Measurements from ENCODE around the gene OPN5.

Gene OPN5

GRCh38 chr6:47859175-47859574, 77.3 kb downstream of the OPN5 start:
- no peak for DNase-seq

GRCh38 chr6:47862731-47863130, 80.9 kb downstream of the OPN5 start:
- no peak for DNase-seq

DNA sequence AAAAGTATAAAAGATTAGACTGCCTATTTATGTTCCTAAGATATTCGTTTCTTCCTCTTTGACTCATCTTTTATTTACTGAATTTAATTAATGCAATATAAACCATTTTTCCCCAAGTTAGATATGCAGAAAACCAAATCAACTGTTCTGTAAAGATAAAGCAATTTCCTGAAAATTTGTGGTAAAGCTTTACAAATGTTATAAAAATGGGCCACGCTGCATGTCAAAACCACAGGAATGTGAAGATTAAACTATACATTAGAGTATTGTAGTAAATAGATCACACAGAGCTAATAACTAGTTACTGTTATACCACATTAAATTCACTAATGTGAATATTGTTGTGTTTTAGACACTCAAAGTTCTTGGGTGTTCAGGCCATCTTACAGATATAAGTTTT, 83.4 kb downstream of the OPN5 start:
- no peak for DNase-seq

DNA sequence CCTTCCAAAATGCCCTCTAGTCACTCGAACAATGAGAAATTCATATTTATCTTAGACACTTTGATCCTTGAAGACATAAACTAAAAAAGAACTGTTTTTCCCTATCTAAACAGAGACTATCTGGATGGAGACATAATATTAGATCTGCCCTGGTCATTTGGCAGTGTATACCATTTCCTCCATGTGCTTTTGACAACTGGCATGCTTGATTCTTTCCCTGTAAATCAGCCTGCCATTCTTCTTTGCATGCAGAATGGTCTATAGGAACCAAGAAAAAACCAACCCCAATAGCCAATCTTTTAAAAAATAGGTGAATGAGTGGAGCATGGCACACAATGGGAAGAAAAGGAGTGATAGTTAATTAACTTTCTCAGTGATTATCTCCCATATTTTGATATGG, 93.8 kb downstream of the OPN5 start:
- no peak for DNase-seq
